HEK293T (cell line): ENCODE results near the gene TLN1.

Experiments
- CTCF ChIA-PET: fragments of 350-600 bp; formaldehyde crosslinking; extraction: SDS; loops from one replicate; lab custom pipeline; 2021; ENCODE audit warnings: antibody characterized with exemption, inconsistent platforms; lab: Yijun Ruan, JAX
- POLR2A ChIA-PET: fragments of 350-600 bp; formaldehyde crosslinking; extraction: SDS; loops from one replicate; lab custom pipeline; 2020; ENCODE audit warnings: antibody characterized with exemption, inconsistent platforms; lab: Yijun Ruan, JAX
- DNase-seq: peaks from one replicate; pipeline ENCODE4 v3.0.0; 2012; ENCODE audit warnings: mixed read lengths; ENCODE audit errors: extremely low spot score
- ARNT ChIP-seq: fragments of 450-650 bp; IDR thresholded peaks from 2 replicates; pipeline ENCODE4 v1.6.1; 2017; ENCODE audit warnings: mild to moderate bottlenecking
- BHLHE40 ChIP-seq: fragments of 450-650 bp; IDR thresholded peaks from 2 replicates; pipeline ENCODE4 v1.6.1; 2016; ENCODE audit warnings: mild to moderate bottlenecking, moderate library complexity, borderline replicate concordance
- CTBP1 ChIP-seq: fragments of 450-650 bp; IDR thresholded peaks from 2 replicates; pipeline ENCODE4 v1.6.1; 2016; ENCODE audit warnings: borderline replicate concordance
- ELF4 ChIP-seq: fragments of 450-650 bp; IDR thresholded peaks from 2 replicates; pipeline ENCODE4 v1.6.1; 2017; ENCODE audit warnings: antibody characterized with exemption
- FOXA1 ChIP-seq: fragments of 450-650 bp; IDR thresholded peaks from 2 replicates; pipeline ENCODE4 v1.6.1; 2016; ENCODE audit warnings: mild to moderate bottlenecking
- FOXK2 ChIP-seq: fragments of 450-650 bp; IDR thresholded peaks from 2 replicates; pipeline ENCODE4 v1.6.1; 2016; ENCODE audit warnings: mild to moderate bottlenecking
- FOXM1 ChIP-seq: fragments of 450-650 bp; IDR thresholded peaks from 2 replicates; pipeline ENCODE4 v1.6.1; 2017; ENCODE audit warnings: mild to moderate bottlenecking, borderline replicate concordance
- HDGF ChIP-seq: fragments of 450-650 bp; IDR thresholded peaks from 2 replicates; pipeline ENCODE4 v1.6.1; 2017; ENCODE audit warnings: antibody characterized with exemption, borderline replicate concordance
- L3MBTL2 ChIP-seq: fragments of 450-650 bp; conservative IDR thresholded peaks from 2 replicates; pipeline ENCODE4 v1.6.1; 2016; ENCODE audit warnings: mild to moderate bottlenecking
- LEF1 ChIP-seq: fragments of 450-650 bp; IDR thresholded peaks from 2 replicates; pipeline ENCODE4 v1.6.1; 2017; ENCODE audit warnings: mild to moderate bottlenecking, borderline replicate concordance
- NFRKB ChIP-seq: fragments of 450-650 bp; IDR thresholded peaks from 2 replicates; pipeline ENCODE4 v1.6.1; 2016; ENCODE audit warnings: mild to moderate bottlenecking, moderate library complexity
- PKNOX1 ChIP-seq: fragments of 450-650 bp; IDR thresholded peaks from 2 replicates; pipeline ENCODE4 v1.6.1; 2016
- SP1 ChIP-seq: fragments of 450-650 bp; IDR thresholded peaks from 2 replicates; pipeline ENCODE4 v1.6.1; 2017
- SUZ12 ChIP-seq: fragments of 450-650 bp; IDR thresholded peaks from 2 replicates; pipeline ENCODE4 v1.6.1; 2016; ENCODE audit warnings: mild to moderate bottlenecking
- TARDBP ChIP-seq: fragments of 450-650 bp; IDR thresholded peaks from 2 replicates; pipeline ENCODE4 v1.6.1; 2016
- ZNF384 ChIP-seq: fragments of 450-650 bp; IDR thresholded peaks from 2 replicates; pipeline ENCODE4 v1.6.1; 2016

TLN1 gene

GRCh38 chr9:35757892-35758275, 25.9 kb upstream of the TLN1 start:
- DNase-seq: no peak
- ChIA-PET CTCF (no interaction called here), POLR2A (no interaction called here)
- TF ChIP-seq ELF4: no peak
- no peak for TF ChIP-seq L3MBTL2
- no peak for TF ChIP-seq PKNOX1
- TF ChIP-seq FOXA1: no peak
- no peak for TF ChIP-seq HDGF
- no peak for TF ChIP-seq BHLHE40
- no peak for TF ChIP-seq ARNT
- no peak for TF ChIP-seq SP1
- no peak for TF ChIP-seq FOXK2
- TF ChIP-seq CTBP1: no peak
- TF ChIP-seq TARDBP: no peak
- no peak for TF ChIP-seq SUZ12
- TF ChIP-seq LEF1: no peak

- CTCF ChIA-PET: interaction anchor here (0.7 to 1.4 kb wide), 2 partner anchors 18 to 61 kb away, joined by 3 to 5 read pairs; no protein-coding TSS in a partner anchor
- no peak for DNase-seq
- no peak for TF ChIP-seq HDGF
- TF ChIP-seq PKNOX1: no peak
- no peak for TF ChIP-seq LEF1
- TF ChIP-seq ARNT: no peak
- TF ChIP-seq L3MBTL2: no peak
- POLR2A ChIA-PET: interaction anchor here (1.1 to 1.4 kb wide), 2 partner anchors 11 to 15 kb away, joined by 3 read pairs; no protein-coding TSS in a partner anchor
Measured at GRCh38 chr9:35757226-35757891, 25.4 kb upstream of the TLN1 start.

- TF ChIP-seq ELF4 (no peak), LEF1 (no peak), TARDBP (no peak), CTBP1 (no peak), PKNOX1 (no peak), SUZ12 (no peak), NFRKB (no peak), ARNT (no peak), SP1 (no peak), HDGF (no peak), BHLHE40 (no peak), FOXA1 (no peak), ZNF384 (no peak), FOXM1 (no peak), L3MBTL2 (no peak), FOXK2 (no peak)
- POLR2A ChIA-PET: interaction anchor here (1.0 to 1.4 kb wide), 3 partner anchors 12 to 24 kb away, joined by 3 to 4 read pairs (median 3); partner anchors contain the start of genes CREB3 and TLN1
- CTCF ChIA-PET: interaction anchor here (0.7 to 1.4 kb wide), 3 partner anchors 19 to 60 kb away, joined by 3 to 5 read pairs (median 4); partner anchors contain the start of genes CREB3 and TLN1
- no peak for DNase-seq
Measured at GRCh38 chr9:35756275-35757225, 24.6 kb upstream of the TLN1 start.

- ChIA-PET POLR2A (interaction anchor here (1.4 kb wide), 1 partner anchor 94 kb away, joined by 3 read pairs; no protein-coding TSS in a partner anchor), CTCF (no interaction called here)
Measured at GRCh38 chr9:35755071-35755470, 23.1 kb upstream of the TLN1 start.

More at GRCh38 chr9:35755071-35755470, 23.1 kb upstream of the TLN1 start:
- DNase-seq: no peak
- TF ChIP-seq ZNF384 (no peak), PKNOX1 (no peak), FOXM1 (no peak), TARDBP (no peak), CTBP1 (no peak), ELF4 (no peak), HDGF (no peak), BHLHE40 (no peak), ARNT (no peak), L3MBTL2 (no peak), FOXK2 (no peak), LEF1 (no peak), SUZ12 (no peak)
